Prostate gland (tissue), 2 donors: ENCODE measurements around the gene CARS1. TPM values are rescaled to one million over a fixed set of nuclear protein-coding genes. Genes with fewer than 3 reads are reported as not detected.
A peak's percentile ranks its signal among the peaks of the same experiment; 100 is the strongest.

Source experiments
- DNase-seq: peaks from one replicate; pipeline ENCODE4 v3.0.0-alpha.2; 2019; ENCODE audit warnings: low spot score
- H3K27ac ChIP-seq, 2 donors: fragments of 200-600 bp; sonication (generic); 2 replicates each; pipeline ENCODE4 v1.5.1; 2017 to 2019
- H3K27me3 ChIP-seq: fragments of 200-600 bp; sonication (generic); replicated peaks from 2 replicates; pipeline ENCODE4 v1.5.1; 2019; ENCODE audit not compliant: insufficient read depth
- H3K36me3 ChIP-seq, 2 donors: fragments of 200-600 bp; sonication (generic); 1 replicate in 1 of 2; 2 replicates in 1 of 2; pipeline versions ENCODE4 v1.5.1 to v1.8.1; 2017 to 2019
- H3K4me1 ChIP-seq: fragments of 200-600 bp; sonication (generic); replicated peaks from 2 replicates; pipeline ENCODE4 v1.5.1; 2019
- H3K4me3 ChIP-seq, 2 donors: fragments of 200-600 bp; sonication (generic); 2 replicates each; pipeline ENCODE4 v1.5.1; 2017 to 2019
- H3K9me3 ChIP-seq: fragments of 200-600 bp; sonication (generic); 2 replicates; pipeline ENCODE4 v1.5.1; 2017
- CTCF ChIP-seq, 4 experiments: fragments of 200-600 bp in 2 of 4; fragments of 450-650 bp in 2 of 4; sonication (generic) in 2 of 4; IDR thresholded peaks; 1 replicate in 3 of 4; 2 replicates in 1 of 4; pipeline ENCODE4 v1.5.1; 2016 to 2019; ENCODE audit warnings: antibody characterized with exemption in 4 of 4, mild to moderate bottlenecking in 2 of 4, moderate library complexity in 2 of 4
- POLR2A ChIP-seq: fragments of 450-650 bp; IDR thresholded peaks from one replicate; pipeline ENCODE4 v1.6.1; 2016; ENCODE audit warnings: antibody characterized with exemption, mild to moderate bottlenecking
- POLR2AphosphoS5 ChIP-seq: sonication (generic); formaldehyde crosslinking; IDR thresholded peaks from one replicate; pipeline ENCODE4 v1.6.1; 2017; ENCODE audit warnings: antibody characterized with exemption
- WGBS: methylation state at CpG from one replicate; pipeline ENCODE4 v1.1.5; 2018; 5-methylcytosine and 5-hydroxymethylcytosine counted together
- intact Hi-C: fragments of 100-400 bp; cut with DNase I; formaldehyde crosslinking; loops from one replicate; pipeline ENCODE4 v1.14.2; 2022
- total RNA-seq, 2 donors: library from RNA; depleted of rRNA; stranded (reverse); fragments of >200 nt; gene quantifications; one replicate each; pipeline ENCODE4 v1.1.0, GENCODE V29; 2016

Gene CARS1
- total RNA-seq, 2 donors from 2014 or later, result 25.6 to 28.9 TPM

- Histone ChIP-seq H3K27me3 (no peaks in the 10 kb centered on the region), H3K4me3 (no peak overlapping the region), H3K27ac (no peak overlapping the region), H3K4me1 (peaks cover 3% of the 10 kb centered on the region), H3K36me3 (peaks cover 0 to 4% of the 10 kb centered on the region in 2 donors), H3K9me3 (no peaks in the 10 kb centered on the region)
- DNase-seq, result peak; percentile 47
- intact Hi-C loops, result no loop called here
- TF ChIP-seq POLR2AphosphoS5 (peak; percentile 12), CTCF (IDR thresholded peaks at IDR 0.05) (peak; percentile 27 to 76 (median 68)), POLR2A (no peak)
- WGBS, result 27% methylated on average over 4 of the region's 4 CpGs
Observed at GRCh38 chr11:3021125-3021524, 36.1 kb downstream of the CARS1 start.

GRCh38 chr11:3020011-3020410 is 37.2 kb downstream of the CARS1 start:
- Histone ChIP-seq H3K4me1 (peaks cover 3% of the 10 kb centered on the region), H3K27me3 (no peaks in the 10 kb centered on the region)
- intact Hi-C loops, result no loop called here

GRCh38 chr11:3018596-3018995 is 38.6 kb downstream of the CARS1 start:
- Histone ChIP-seq H3K27ac (no peak overlapping the region), H3K4me1 (peaks cover 3% of the 10 kb centered on the region), H3K36me3 (peaks cover 3 to 4% of the 10 kb centered on the region in 2 donors), H3K27me3 (no peaks in the 10 kb centered on the region), H3K4me3 (no peak overlapping the region), H3K9me3 (no peaks in the 10 kb centered on the region)
- TF ChIP-seq CTCF (IDR thresholded peaks at IDR 0.05) (no peak), POLR2AphosphoS5 (no peak), POLR2A (no peak)
- no peak for DNase-seq
- intact Hi-C loops, result no loop called here
- WGBS, result 80% methylated on average over 5 of the region's 5 CpGs

More at GRCh38 chr11:3020011-3020410, 37.2 kb downstream of the CARS1 start:
- DNase-seq, result no peak
- WGBS, result 94% methylated on average over 12 of the region's 12 CpGs
- Histone ChIP-seq H3K4me3 (no peak overlapping the region), H3K9me3 (no peaks in the 10 kb centered on the region), H3K36me3 (peaks cover 3 to 4% of the 10 kb centered on the region in 2 donors), H3K27ac (no peak overlapping the region)
- TF ChIP-seq POLR2AphosphoS5 (no peak), POLR2A (no peak), CTCF (IDR thresholded peaks at IDR 0.05) (no peak)

- no peak for TF ChIP-seq POLR2A
- no peak for TF ChIP-seq POLR2AphosphoS5
- TF ChIP-seq CTCF (IDR thresholded peaks at IDR 0.05), result no peak
- 94% methylated on average over 11 of the region's 11 CpGs for WGBS
- Histone ChIP-seq H3K27ac (no peak overlapping the region), H3K9me3 (no peaks in the 10 kb centered on the region), H3K4me3 (no peak overlapping the region), H3K36me3 (peaks cover 3 to 4% of the 10 kb centered on the region in 2 donors), H3K4me1 (peaks cover 3% of the 10 kb centered on the region), H3K27me3 (no peaks in the 10 kb centered on the region)
- DNase-seq, result no peak
- intact Hi-C loops, result no loop called here
Observed at GRCh38 chr11:3016861-3017260, 40.4 kb downstream of the CARS1 start.

GRCh38 chr11:3015796-3016195 is 41.4 kb downstream of the CARS1 start:
- Histone ChIP-seq H3K4me3 (no peak overlapping the region), H3K9me3 (no peaks in the 10 kb centered on the region), H3K27me3 (no peaks in the 10 kb centered on the region), H3K27ac (no peak overlapping the region), H3K36me3 (peaks cover 3 to 8% of the 10 kb centered on the region in 2 donors), H3K4me1 (no peaks in the 10 kb centered on the region)
- TF ChIP-seq POLR2AphosphoS5 (no peak), CTCF (IDR thresholded peaks at IDR 0.05) (no peak)
- DNase-seq, result no peak
- intact Hi-C loops, result no loop called here
- 91% methylated on average over 10 of the region's 10 CpGs for WGBS
